Pancreas (tissue), 10 donors: ENCODE results near the gene SPACA4. TPM values are rescaled to one million over a fixed set of nuclear protein-coding genes. Genes with fewer than 3 reads are reported as not detected.

Source experiments
- ATAC-seq, 4 donors: fragments of 200-7000 bp; cut with Tn5 transposase; one replicate each; pipeline versions ENCODE4 v1.8.0 to v1.9.1; 2020; ENCODE audit warnings: mild to moderate bottlenecking in 4 of 4, moderate library complexity in 4 of 4
- DNase-seq, 6 donors: peaks; one replicate each; pipeline ENCODE4 v3.0.0-alpha.2; 2020
- FAIRE-seq: peaks from 2 replicates; lab custom pipeline; 2012; peaks lifted over from hg19 to GRCh38; lab: Jason Lieb, UNC
- H3K27ac ChIP-seq, 4 donors: fragments of 200-600 bp; sonication (generic); 1 replicate in 3 of 4; 2 replicates in 1 of 4; pipeline versions ENCODE4 v1.5.0 to v1.8.0; 2020
- H3K27me3 ChIP-seq, 4 donors: fragments of 200-600 bp; one replicate each; pipeline ENCODE4 v1.8.0; 2021
- H3K36me3 ChIP-seq, 3 donors: fragments of 200-600 bp; sonication (generic) in 1 of 3; one replicate each; pipeline versions ENCODE4 v1.5.0 to v1.8.0; 2020 to 2021
- H3K4me1 ChIP-seq, 3 donors: fragments of 200-600 bp; one replicate each; pipeline ENCODE4 v1.8.0; 2021
- H3K4me3 ChIP-seq, 4 donors: fragments of 200-600 bp; sonication (generic) in 2 of 4; one replicate each; pipeline versions ENCODE4 v1.5.0 to v1.8.0; 2020 to 2021
- H3K9me3 ChIP-seq, 4 donors: fragments of 200-600 bp; one replicate each; pipeline ENCODE4 v1.8.0; 2021
- CTCF ChIP-seq, 4 donors: fragments of 200-600 bp; sonication (generic) in 3 of 4; IDR thresholded peaks; one replicate each; pipeline versions ENCODE4 v1.5.0 to v1.8.0; 2021; ENCODE audit warnings: antibody characterized with exemption in 4 of 4
- whole genome bisulfite sequencing, 2 donors: extraction: QIAGEN DNeasy Blood & Tissue Kit; methylation state at CpG; one replicate each; pipeline ENCODE4 v1.1.7; 2013; 5-methylcytosine and 5-hydroxymethylcytosine counted together
- intact Hi-C, 3 donors: fragments of 100-400 bp; cut with DNase I; formaldehyde crosslinking; loops; one replicate each; pipeline versions ENCODE4 v1.11.1 to v1.14.2; 2022
- polyA plus RNA-seq, 2 donors: library from polyadenylated mRNA; stranded (reverse); fragments of 200-250 nt; gene quantifications; one replicate each; pipeline ENCODE4 v1.2.3, GENCODE V29; 2013
- total RNA-seq, 6 donors: library from RNA; stranded (reverse); fragmentation: NEBNext Ultra II Directional in 4 of 6; extraction: Animal tissue kit (Norgen Biotek cat#: 25700) in 4 of 6; gene quantifications; one replicate each; pipeline versions ENCODE4 v1.2.1 to v1.2.4, GENCODE V29; 2021 to 2023
- donor health status: healthy with polysubstance abuse.
- donor health status: DM: no; HTN: no; CAD: no; lungs with moderate emphysema.
- donor health status: DM: no; HTN: no; CAD: no.
- donor health status: control.
- donor health status: control.
- donor health status: Bipolar disorder and iron deficiency.
- donor health status: DM: yes; HTN: yes; CAD: no.
- donor health status: DM: no; HTN: no; CAD: no.
- donor health status: DM: no; HTN: no; CAD: no.
- donor health status: DM: yes; HTN: yes; CAD: no.

SPACA4 gene
- total and polyA plus RNA-seq, 8 donors, result 0.12 TPM; not detected in 7

DNA sequence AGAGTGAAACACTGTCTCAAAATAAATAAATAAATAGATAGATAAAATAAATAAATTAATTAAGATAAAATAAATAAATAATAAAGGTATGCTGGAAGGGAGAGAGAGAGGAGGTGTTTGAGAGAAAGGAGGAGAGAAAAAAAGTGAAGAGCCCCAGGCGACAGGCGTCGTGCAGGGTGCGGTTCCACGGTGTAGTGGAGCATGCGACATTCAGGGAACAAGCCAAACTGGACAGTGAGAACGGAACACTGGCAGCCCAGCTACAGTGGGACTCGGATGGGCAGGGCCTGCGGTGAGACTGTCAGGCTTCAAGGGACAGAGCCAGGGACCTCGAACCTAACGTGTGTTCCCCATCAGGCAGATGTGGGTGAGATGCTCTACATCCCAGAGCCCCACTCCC is 45.1 kb upstream of the SPACA4 start:
- Histone ChIP-seq H3K4me1 (no peaks in the 10 kb centered on the region), H3K27ac (no peak overlapping the region), H3K27me3 (no peaks in the 10 kb centered on the region), H3K36me3 (no peaks in the 10 kb centered on the region), H3K9me3 (no peaks in the 10 kb centered on the region), H3K4me3 (no peak overlapping the region)
- no peak for FAIRE-seq
- DNase-seq, result no peak
- no peak for TF ChIP-seq CTCF (IDR thresholded peaks at IDR 0.05)
- WGBS, 2 donors, result 86 to 91% methylated on average over 11 of the region's 11 CpGs
- no peak for ATAC-seq
- intact Hi-C loops, result no loop called here

GRCh38 chr19:48565090-48565489 is 41.5 kb upstream of the SPACA4 start:
- intact Hi-C loops, result no loop called here
- ATAC-seq, result no peak
- 86 to 90% methylated on average over 7 of the region's 7 CpGs for WGBS, 2 donors
- no peak for DNase-seq
- H3K27ac ChIP-seq, result no peak overlapping the region
- H3K4me3 ChIP-seq, result no peak overlapping the region
- no peaks in the 10 kb centered on the region for H3K36me3 ChIP-seq
- H3K4me1 ChIP-seq, result peaks cover 0 to 7% (median 0%) of the 10 kb centered on the region in 3 donors
- FAIRE-seq, result no peak
- no peak for TF ChIP-seq CTCF (IDR thresholded peaks at IDR 0.05)
- H3K9me3 ChIP-seq, result no peaks in the 10 kb centered on the region
- no peaks in the 10 kb centered on the region for H3K27me3 ChIP-seq

DNA sequence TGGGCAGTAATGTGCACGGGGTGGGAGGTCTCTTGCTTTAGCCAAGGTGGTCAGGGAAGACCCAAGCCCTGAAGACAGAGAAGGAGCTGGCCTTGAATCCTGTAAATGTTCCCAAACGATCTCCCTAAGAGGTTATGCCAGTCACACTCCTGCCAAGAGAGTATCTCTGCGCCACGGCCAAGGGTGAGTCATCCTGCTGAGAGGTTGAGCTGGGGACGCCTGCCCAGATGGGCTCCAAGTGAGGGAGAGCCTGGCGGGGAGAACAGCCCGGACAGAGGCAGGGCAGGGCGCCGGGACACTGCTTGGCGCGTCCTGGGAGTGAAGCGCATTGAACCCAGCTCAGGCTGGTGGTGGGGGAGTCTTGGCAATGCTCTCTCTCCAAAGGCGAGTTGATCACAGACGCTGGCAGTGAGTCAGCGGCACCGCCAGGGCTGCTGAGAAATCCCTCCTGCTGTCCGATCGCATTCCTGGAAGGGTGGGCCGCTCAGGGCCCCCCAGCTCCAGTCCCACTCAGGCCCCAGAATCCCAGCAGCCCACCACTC is 38.1 kb upstream of the SPACA4 start:
- Histone ChIP-seq H3K9me3 (no peaks in the 10 kb centered on the region), H3K27ac (no peak overlapping the region), H3K27me3 (no peaks in the 10 kb centered on the region), H3K4me1 (peaks cover 0 to 7% (median 0%) of the 10 kb centered on the region in 3 donors), H3K4me3 (peak overlapping the region in 2 of 4 donors; percentile 10 to 20), H3K36me3 (no peaks in the 10 kb centered on the region)
- peak; percentile 97 to 100 (median 98) for ATAC-seq
- peak; percentile 58 to 87 (median 82) for DNase-seq
- no peak for FAIRE-seq
- WGBS, 2 donors, result 4 to 7% methylated on average over 19 of the region's 19 CpGs
- TF ChIP-seq CTCF (IDR thresholded peaks at IDR 0.05), result no peak
- intact Hi-C loops, result no loop called here

- H3K27ac ChIP-seq, result no peak overlapping the region
- no peak for TF ChIP-seq CTCF (IDR thresholded peaks at IDR 0.05)
- H3K4me3 ChIP-seq, result no peak overlapping the region
- H3K36me3 ChIP-seq, result no peaks in the 10 kb centered on the region
- H3K27me3 ChIP-seq, result no peaks in the 10 kb centered on the region
- H3K4me1 ChIP-seq, result peaks cover 0 to 7% (median 0%) of the 10 kb centered on the region in 3 donors
- FAIRE-seq (no peak), DNase-seq (no peak), ATAC-seq (no peak)
- no peaks in the 10 kb centered on the region for H3K9me3 ChIP-seq
- intact Hi-C loops, result no loop called here
- 56 to 68% methylated on average over 11 of the region's 11 CpGs for WGBS, 2 donors
Observed at GRCh38 chr19:48569814-48570213, 36.7 kb upstream of the SPACA4 start.

GRCh38 chr19:48571378-48572162 is 35.0 kb upstream of the SPACA4 start:
- FAIRE-seq, result no peak
- intact Hi-C loops, result no loop called here
- no peak for TF ChIP-seq CTCF (IDR thresholded peaks at IDR 0.05)
- H3K9me3 ChIP-seq, result no peaks in the 10 kb centered on the region
- no peak for DNase-seq
- WGBS, 2 donors, result 45 to 63% methylated on average over 5 of the region's 5 CpGs
- H3K27ac ChIP-seq, result no peak overlapping the region
- peaks cover 0 to 7% (median 0%) of the 10 kb centered on the region in 3 donors for H3K4me1 ChIP-seq
- H3K4me3 ChIP-seq, result no peak overlapping the region
- peak in 1 of 4 donors; percentile 52 for ATAC-seq
- H3K27me3 ChIP-seq, result no peaks in the 10 kb centered on the region
- H3K36me3 ChIP-seq, result no peaks in the 10 kb centered on the region
